H1 (cell line): Measurements from ENCODE around the gene KCNMB2. TPM values are rescaled to one million over a fixed set of nuclear protein-coding genes. Genes with fewer than 3 reads are reported as not detected.

Experiments used
- CTCF ChIA-PET: fragments of 300-600 bp; sonication (Branson Sonifier 250); formaldehyde crosslinking; loops from one replicate; lab custom pipeline; 2021; ENCODE audit not compliant: partially characterized antibody; lab: Charles Lee
- POLR2A ChIA-PET: fragments of 300-600 bp; sonication (Branson Sonifier 250); formaldehyde crosslinking; loops from one replicate; lab custom pipeline; 2021; ENCODE audit warnings: inconsistent platforms; ENCODE audit not compliant: partially characterized antibody; lab: Charles Lee
- DNase-seq, 2 experiments: peaks; one replicate each; pipeline versions ENCODE4 v3.0.0 to v3.0.0-alpha.2; 2010 to 2022; ENCODE audit warnings: low spot score in 2 of 2, low read depth in 1 of 2, mixed read lengths in 1 of 2
- FAIRE-seq: peaks from 2 replicates; lab custom pipeline; 2011; peaks lifted over from hg19 to GRCh38; lab: Jason Lieb, UNC
- H2AFZ ChIP-seq: 2 replicates; pipeline ENCODE4 v1.8.1; 2012; ENCODE audit warnings: low read length, inconsistent platforms
- H2AK5ac ChIP-seq: 2 replicates; pipeline ENCODE4 v1.6.1; 2013; ENCODE audit warnings: low read depth, low read length
- H2BK120ac ChIP-seq: replicated peaks from 2 replicates; pipeline ENCODE3; 2013; ENCODE audit warnings: low read depth, low read length, inconsistent platforms
- H2BK12ac ChIP-seq: 2 replicates; pipeline ENCODE4 v1.6.1; 2013; ENCODE audit warnings: low read depth, low read length
- H2BK15ac ChIP-seq: 2 replicates; pipeline ENCODE4 v1.6.1; 2013; ENCODE audit warnings: low read length
- H2BK20ac ChIP-seq: 2 replicates; pipeline ENCODE4 v1.6.1; 2013; ENCODE audit warnings: low read length
- H2BK5ac ChIP-seq: 2 replicates; pipeline ENCODE4 v1.6.1; 2013; ENCODE audit warnings: low read depth, low read length
- H3K14ac ChIP-seq: 2 replicates; pipeline ENCODE4 v1.6.1; 2013; ENCODE audit warnings: inconsistent platforms; ENCODE audit not compliant: insufficient read length
- H3K18ac ChIP-seq: 2 replicates; pipeline ENCODE4 v1.6.1; 2013; ENCODE audit warnings: low read length; ENCODE audit errors: extremely low read depth
- H3K23ac ChIP-seq: 2 replicates; pipeline ENCODE4 v1.6.1; 2013; ENCODE audit warnings: inconsistent platforms; ENCODE audit not compliant: insufficient read length
- H3K23me2 ChIP-seq: 2 replicates; pipeline ENCODE4 v1.6.1; 2013; ENCODE audit warnings: low read depth, low read length
- H3K27ac ChIP-seq: 2 replicates; pipeline ENCODE4 v1.6.1; 2011; ENCODE audit warnings: low read depth, low read length, inconsistent platforms
- H3K27me3 ChIP-seq, 4 experiments: replicated peaks in 1 of 4; 1 replicate in 1 of 4; 2 replicates in 3 of 4; pipeline versions ENCODE4 v1.6.1 to v1.8.1; 2011 to 2013; ENCODE audit warnings: low read length in 3 of 4, mild to moderate bottlenecking in 3 of 4, inconsistent platforms in 2 of 4, mixed read lengths in 2 of 4, moderate library complexity in 1 of 4; ENCODE audit not compliant: control insufficient read depth in 3 of 4, insufficient read depth in 3 of 4; ENCODE audit errors: extremely low read depth in 1 of 4
- H3K36me3 ChIP-seq, 4 experiments: 2 replicates each; pipeline versions ENCODE4 v1.6.1 to v1.8.1; 2011 to 2013; ENCODE audit warnings: mild to moderate bottlenecking in 4 of 4, low read length in 3 of 4, moderate library complexity in 2 of 4, control low read depth in 1 of 4, inconsistent platforms in 1 of 4; ENCODE audit not compliant: insufficient read depth in 4 of 4, control insufficient read depth in 2 of 4
- H3K4ac ChIP-seq: replicated peaks from 2 replicates; pipeline ENCODE3; 2013; ENCODE audit warnings: low read length, low read depth, mixed read lengths, inconsistent platforms; ENCODE audit not compliant: insufficient read length
- H3K4me1 ChIP-seq, 4 experiments: replicated peaks in 1 of 4; 1 replicate in 1 of 4; 2 replicates in 3 of 4; pipeline versions ENCODE4 v1.6.1 to v1.8.1; 2011 to 2013; ENCODE audit warnings: low read length in 3 of 4, inconsistent platforms in 2 of 4, mixed read lengths in 1 of 4; ENCODE audit not compliant: insufficient read depth in 4 of 4, control insufficient read depth in 3 of 4
- H3K4me2 ChIP-seq, 2 experiments: 2 replicates each; pipeline versions ENCODE4 v1.6.1 to v1.8.1; 2011 to 2013; ENCODE audit warnings: low read depth in 2 of 2, low read length in 2 of 2, control low read depth in 1 of 2, inconsistent platforms in 1 of 2, mild to moderate bottlenecking in 1 of 2; ENCODE audit not compliant: insufficient read depth in 1 of 2
- H3K4me3 ChIP-seq, 4 experiments: fragments of 200-600, 300-600 bp in 1 of 4; sonication (generic), shearing (Covaris generic), sonication (Bioruptor Twin) in 1 of 4; 2 replicates each; pipeline versions ENCODE4 v1.5.1 to v1.8.1; 2011 to 2016; ENCODE audit warnings: low read length in 4 of 4, low read depth in 3 of 4, control low read depth in 2 of 4, inconsistent platforms in 2 of 4, mild to moderate bottlenecking in 2 of 4, mixed read lengths in 1 of 4, moderate library complexity in 1 of 4; ENCODE audit not compliant: insufficient read depth in 2 of 4; ENCODE audit errors: extremely low read depth in 1 of 4
- H3K56ac ChIP-seq: replicated peaks from 2 replicates; pipeline ENCODE3; 2013; ENCODE audit warnings: low read depth, mild to moderate bottlenecking, mixed read lengths, low read length, inconsistent platforms; ENCODE audit not compliant: insufficient read length
- H3K79me1 ChIP-seq: 2 replicates; pipeline ENCODE4 v1.6.1; 2013; ENCODE audit warnings: low read depth, low read length, control low read depth
- H3K79me2 ChIP-seq, 2 experiments: 2 replicates each; pipeline versions ENCODE4 v1.6.1 to v1.8.1; 2012 to 2013; ENCODE audit warnings: low read length in 2 of 2, mild to moderate bottlenecking in 2 of 2, inconsistent platforms in 1 of 2; ENCODE audit not compliant: insufficient read depth in 2 of 2, control insufficient read depth in 1 of 2
- H3K9ac ChIP-seq, 4 experiments: replicated peaks in 1 of 4; 1 replicate in 1 of 4; 2 replicates in 3 of 4; pipeline versions ENCODE4 v1.6.1 to v1.8.1; 2011 to 2013; ENCODE audit warnings: low read depth in 3 of 4, low read length in 3 of 4, control low read depth in 2 of 4, mild to moderate bottlenecking in 2 of 4, moderate library complexity in 2 of 4, inconsistent platforms in 1 of 4; ENCODE audit errors: extremely low read depth in 1 of 4
- H3K9me3 ChIP-seq, 2 experiments: 2 replicates each; pipeline versions ENCODE4 v1.6.1 to v1.8.1; 2012 to 2013; ENCODE audit warnings: mild to moderate bottlenecking in 2 of 2, moderate library complexity in 2 of 2, control low read depth in 1 of 2, inconsistent platforms in 1 of 2, low read depth in 1 of 2, low read length in 1 of 2, mixed read lengths in 1 of 2; ENCODE audit not compliant: insufficient read depth in 2 of 2
- H4K20me1 ChIP-seq, 2 experiments: replicated peaks in 1 of 2; 2 replicates each; pipeline versions ENCODE3 to v1.8.1; 2011 to 2013; ENCODE audit warnings: inconsistent platforms in 2 of 2, low read length in 2 of 2, mild to moderate bottlenecking in 1 of 2; ENCODE audit not compliant: insufficient read depth in 2 of 2, control insufficient read depth in 1 of 2
- H4K5ac ChIP-seq: 2 replicates; pipeline ENCODE4 v1.6.1; 2013; ENCODE audit warnings: low read length, low read depth, mixed read lengths, inconsistent platforms; ENCODE audit not compliant: insufficient read length
- H4K8ac ChIP-seq: 2 replicates; pipeline ENCODE4 v1.8.0; 2013; ENCODE audit warnings: mild to moderate bottlenecking, moderate library complexity, low read length, inconsistent platforms; ENCODE audit not compliant: insufficient read depth; ENCODE audit errors: extremely low read depth
- H4K91ac ChIP-seq: replicated peaks from 2 replicates; pipeline ENCODE3; 2013; ENCODE audit warnings: low read length, mixed read lengths, inconsistent platforms; ENCODE audit not compliant: insufficient read length
- BCL11A ChIP-seq, 2 experiments: IDR thresholded peaks; one replicate each; pipeline ENCODE4 v1.6.1; 2011; ENCODE audit warnings: low read depth in 2 of 2, low read length in 2 of 2, mild to moderate bottlenecking in 2 of 2
- JUND ChIP-seq: IDR thresholded peaks from 2 replicates; pipeline ENCODE4 v1.6.1; 2011; ENCODE audit warnings: mild to moderate bottlenecking, improper control_type of control experiment, low read length
- KDM5A ChIP-seq: fragments of 200-600 bp; IDR thresholded peaks from 2 replicates; pipeline ENCODE4 v1.7.1; 2012; ENCODE audit warnings: mild to moderate bottlenecking, low read length, inconsistent platforms, mixed read lengths
- SP1 ChIP-seq: IDR thresholded peaks from 2 replicates; pipeline ENCODE4 v1.6.1; 2011; ENCODE audit warnings: low read depth, low read length
- WGBS, 2 experiments: shearing (Covaris generic) in 1 of 2; methylation state at CpG; one replicate each; pipeline versions ENCODE4 v1.1.6 to v1.1.7; 2013 to 2015; ENCODE audit warnings: low lambda C conversion rate in 2 of 2, mixed read lengths in 2 of 2, inconsistent platforms in 1 of 2, low coverage in 1 of 2, missing lambda C conversion rate in 1 of 2; ENCODE audit not compliant: insufficient replicate concordance in 2 of 2, insufficient coverage in 1 of 2, insufficient read length in 1 of 2; ENCODE audit errors: extremely low coverage in 1 of 2, missing lambda C conversion rate in 1 of 2; 5-methylcytosine and 5-hydroxymethylcytosine counted together
- polyA plus RNA-seq, 7 experiments: library from polyadenylated mRNA; depleted of rRNA in 3 of 7; stranded (reverse) in 5 of 7; unstranded in 2 of 7; fragments of >200 nt in 5 of 7; fragments of 200-250 nt in 2 of 7; gene quantifications; 1 replicate in 5 of 7; 2 replicates in 1 of 7; 4 replicates in 1 of 7; pipeline versions ENCODE4 v1.2.1 to v1.2.3, GENCODE V29; 2011 to 2013; ENCODE audit warnings: missing spikeins in 2 of 7, mixed read lengths in 2 of 7
- total RNA-seq: library from RNA; stranded (reverse); fragmentation: NEBNext Ultra II Directional; extraction: Animal tissue kit (Norgen Biotek cat#: 25700); gene quantifications from 2 replicates; pipeline ENCODE4 v1.2.1, GENCODE V29; 2021

KCNMB2 gene
- total and polyA plus RNA-seq, 2 of the 8 experiments (the other 6 are each of a cell fraction or from before 2014, with no cell fraction given) = not detected

DNA sequence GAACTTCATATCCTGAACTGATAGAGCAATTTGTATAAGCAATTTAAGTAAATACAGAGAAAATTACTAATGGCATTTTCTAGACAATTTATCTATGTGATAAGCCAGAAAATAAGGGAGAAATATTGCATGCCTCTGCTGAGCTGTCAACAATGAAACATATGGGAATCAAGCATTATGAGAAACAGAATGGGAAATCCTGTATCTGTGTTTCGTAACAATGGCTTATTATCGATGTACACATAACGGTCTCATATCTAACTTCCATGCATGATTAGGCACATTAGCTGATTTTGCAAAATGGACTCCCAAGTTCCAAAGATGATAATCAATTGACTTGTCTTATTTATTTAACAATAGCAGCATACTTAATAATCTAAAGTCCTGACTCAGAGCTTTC, 30.4 kb upstream of the KCNMB2 start:
- H2BK20ac ChIP-seq = no peak overlapping the region
- H3K27me3 ChIP-seq = no peaks in the 10 kb centered on the region
- no peaks in the 10 kb centered on the region for H4K20me1 ChIP-seq
- no peak overlapping the region for H2BK15ac ChIP-seq
- no peak overlapping the region for H2BK5ac ChIP-seq
- FAIRE-seq (no peak), DNase-seq (no peak)
- H3K9ac ChIP-seq = no peak overlapping the region
- H3K4ac ChIP-seq = no peak overlapping the region
- H3K23ac ChIP-seq = no peak overlapping the region
- H3K14ac ChIP-seq = no peak overlapping the region
- H3K9me3 ChIP-seq = no peaks in the 10 kb centered on the region; a peak in 1 of 4 replicates
- H3K23me2 ChIP-seq = no peaks in the 10 kb centered on the region; the same call in 1 of the 2 replicates
- CTCF ChIA-PET = interaction anchor here (0.7 to 1.0 kb wide), 2 partner anchors 11 to 160 kb away, joined by 3 read pairs; no protein-coding TSS in a partner anchor
- H2AFZ ChIP-seq = no peak overlapping the region
- no peak overlapping the region for H2BK120ac ChIP-seq
- no peaks in the 10 kb centered on the region for H3K36me3 ChIP-seq
- no peak overlapping the region for H3K18ac ChIP-seq
- no peaks in the 10 kb centered on the region for H3K79me2 ChIP-seq
- H2AK5ac ChIP-seq = no peak overlapping the region
- no peaks in the 10 kb centered on the region for H3K4me1 ChIP-seq
- no peak overlapping the region for H3K27ac ChIP-seq
- H3K79me1 ChIP-seq = no peaks in the 10 kb centered on the region
- no peak overlapping the region for H2BK12ac ChIP-seq
- H4K5ac ChIP-seq = no peak overlapping the region
- no peak overlapping the region for H3K4me2 ChIP-seq
- 99% methylated on average over 3 of the region's 3 CpGs; no CpG with 5 or more reads in 1 of the 2 experiments for WGBS, 2 experiments
- H3K56ac ChIP-seq = no peak overlapping the region
- TF ChIP-seq JUND (no peak), BCL11A (IDR thresholded peaks at IDR 0.05; ENCODE audit: low read depth in 2 of 2, low read length in 2 of 2) (no peak), SP1 (no peak), KDM5A (no peak)
- TF ChIP-seq, all 59 proteins: peak for 0
- POLR2A ChIA-PET = no interaction called here
- no peak overlapping the region for H3K4me3 ChIP-seq
- no peak overlapping the region for H4K91ac ChIP-seq
- no peak overlapping the region for H4K8ac ChIP-seq
